MM.1S (cell line): ENCODE data around the gene LYSET.
A peak's percentile ranks its signal among the peaks of the same experiment; 100 is the strongest.

ENCODE experiments used
- EZH2 ChIP-seq: fragments of 300-600 bp; sonication (generic); optimal IDR thresholded peaks from 2 replicates; pipeline ENCODE3; 2017; ENCODE audit warnings: low read depth, mild to moderate bottlenecking, antibody characterized with exemption, low read length, mixed read lengths
- TF ChIP-seq, protein P1 (sequence below): fragments of 300-600 bp; sonication (generic); IDR thresholded peaks from 2 replicates; pipeline ENCODE4 v1.5.1; 2016; ENCODE audit warnings: antibody characterized with exemption, low read length, mixed read lengths

GRCh38 chr14:93184391-93185348 is at the start of gene LYSET, which contains the start of gene MOAP1:
- TF ChIP-seq, protein P1, sequence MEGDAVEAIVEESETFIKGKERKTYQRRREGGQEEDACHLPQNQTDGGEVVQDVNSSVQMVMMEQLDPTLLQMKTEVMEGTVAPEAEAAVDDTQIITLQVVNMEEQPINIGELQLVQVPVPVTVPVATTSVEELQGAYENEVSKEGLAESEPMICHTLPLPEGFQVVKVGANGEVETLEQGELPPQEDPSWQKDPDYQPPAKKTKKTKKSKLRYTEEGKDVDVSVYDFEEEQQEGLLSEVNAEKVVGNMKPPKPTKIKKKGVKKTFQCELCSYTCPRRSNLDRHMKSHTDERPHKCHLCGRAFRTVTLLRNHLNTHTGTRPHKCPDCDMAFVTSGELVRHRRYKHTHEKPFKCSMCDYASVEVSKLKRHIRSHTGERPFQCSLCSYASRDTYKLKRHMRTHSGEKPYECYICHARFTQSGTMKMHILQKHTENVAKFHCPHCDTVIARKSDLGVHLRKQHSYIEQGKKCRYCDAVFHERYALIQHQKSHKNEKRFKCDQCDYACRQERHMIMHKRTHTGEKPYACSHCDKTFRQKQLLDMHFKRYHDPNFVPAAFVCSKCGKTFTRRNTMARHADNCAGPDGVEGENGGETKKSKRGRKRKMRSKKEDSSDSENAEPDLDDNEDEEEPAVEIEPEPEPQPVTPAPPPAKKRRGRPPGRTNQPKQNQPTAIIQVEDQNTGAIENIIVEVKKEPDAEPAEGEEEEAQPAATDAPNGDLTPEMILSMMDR: peak; percentile 2; the same call in 1 of the 2 replicates
- no peak for TF ChIP-seq EZH2
